ENCODE results near the gene MED15.

DNA sequence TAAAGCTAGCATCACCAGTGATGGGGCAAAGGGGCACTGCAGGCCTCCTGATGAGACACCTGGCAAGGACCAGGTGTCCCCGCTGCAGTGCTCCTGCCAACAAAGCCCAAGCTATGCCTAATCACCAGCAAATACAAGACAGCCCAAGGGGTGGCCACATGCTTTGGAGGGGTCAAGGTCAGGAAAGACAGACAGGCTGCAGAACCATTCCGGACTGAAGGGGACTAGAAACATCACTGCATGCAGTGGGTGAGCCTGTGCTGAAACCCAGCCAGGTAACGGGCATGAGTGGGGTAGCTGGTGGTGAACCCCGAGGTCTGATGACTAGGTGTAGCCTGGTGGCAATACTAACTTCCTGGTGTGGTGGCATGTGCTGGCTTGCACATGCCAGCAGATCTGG lies 111.1 kb downstream of the MED15 start:
- TF ChIP-seq, protein P1, sequence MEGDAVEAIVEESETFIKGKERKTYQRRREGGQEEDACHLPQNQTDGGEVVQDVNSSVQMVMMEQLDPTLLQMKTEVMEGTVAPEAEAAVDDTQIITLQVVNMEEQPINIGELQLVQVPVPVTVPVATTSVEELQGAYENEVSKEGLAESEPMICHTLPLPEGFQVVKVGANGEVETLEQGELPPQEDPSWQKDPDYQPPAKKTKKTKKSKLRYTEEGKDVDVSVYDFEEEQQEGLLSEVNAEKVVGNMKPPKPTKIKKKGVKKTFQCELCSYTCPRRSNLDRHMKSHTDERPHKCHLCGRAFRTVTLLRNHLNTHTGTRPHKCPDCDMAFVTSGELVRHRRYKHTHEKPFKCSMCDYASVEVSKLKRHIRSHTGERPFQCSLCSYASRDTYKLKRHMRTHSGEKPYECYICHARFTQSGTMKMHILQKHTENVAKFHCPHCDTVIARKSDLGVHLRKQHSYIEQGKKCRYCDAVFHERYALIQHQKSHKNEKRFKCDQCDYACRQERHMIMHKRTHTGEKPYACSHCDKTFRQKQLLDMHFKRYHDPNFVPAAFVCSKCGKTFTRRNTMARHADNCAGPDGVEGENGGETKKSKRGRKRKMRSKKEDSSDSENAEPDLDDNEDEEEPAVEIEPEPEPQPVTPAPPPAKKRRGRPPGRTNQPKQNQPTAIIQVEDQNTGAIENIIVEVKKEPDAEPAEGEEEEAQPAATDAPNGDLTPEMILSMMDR (IDR thresholded peaks at IDR 0.05 in 4 of 5, conservative IDR thresholded peaks at IDR 0.05 in 1 of 5): no peak
- TF ChIP-seq POLR2A (IDR thresholded peaks at IDR 0.05): no peak

All from gastrocnemius medialis (tissue), 4 donors.